ENCODE data around the gene KRT8.

Gene KRT8

DNA sequence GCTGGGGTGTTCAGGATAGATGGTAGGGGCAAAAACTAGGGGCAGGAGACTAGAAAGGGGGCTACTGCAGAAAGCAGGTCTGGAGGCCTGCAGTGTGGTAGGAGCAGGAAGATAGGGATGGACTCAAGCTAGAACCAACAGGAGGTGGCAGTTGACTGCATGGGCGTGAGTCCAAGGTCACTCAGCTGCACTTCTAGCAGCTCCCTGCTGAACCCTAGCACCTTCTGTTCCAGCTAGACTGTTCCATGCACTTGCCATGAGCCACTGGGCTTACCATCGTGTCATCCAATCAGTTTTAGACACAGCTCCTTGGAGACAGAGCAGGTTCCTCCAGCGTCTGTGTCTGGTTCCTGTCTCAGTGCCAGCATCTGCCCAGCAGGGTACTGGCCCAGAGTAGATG, 11.3 kb upstream of the KRT8 start:
- H3K4me3 ChIP-seq (ENCODE audit: low read depth, low read length), result no peak overlapping the region
- TF ChIP-seq, protein P1, sequence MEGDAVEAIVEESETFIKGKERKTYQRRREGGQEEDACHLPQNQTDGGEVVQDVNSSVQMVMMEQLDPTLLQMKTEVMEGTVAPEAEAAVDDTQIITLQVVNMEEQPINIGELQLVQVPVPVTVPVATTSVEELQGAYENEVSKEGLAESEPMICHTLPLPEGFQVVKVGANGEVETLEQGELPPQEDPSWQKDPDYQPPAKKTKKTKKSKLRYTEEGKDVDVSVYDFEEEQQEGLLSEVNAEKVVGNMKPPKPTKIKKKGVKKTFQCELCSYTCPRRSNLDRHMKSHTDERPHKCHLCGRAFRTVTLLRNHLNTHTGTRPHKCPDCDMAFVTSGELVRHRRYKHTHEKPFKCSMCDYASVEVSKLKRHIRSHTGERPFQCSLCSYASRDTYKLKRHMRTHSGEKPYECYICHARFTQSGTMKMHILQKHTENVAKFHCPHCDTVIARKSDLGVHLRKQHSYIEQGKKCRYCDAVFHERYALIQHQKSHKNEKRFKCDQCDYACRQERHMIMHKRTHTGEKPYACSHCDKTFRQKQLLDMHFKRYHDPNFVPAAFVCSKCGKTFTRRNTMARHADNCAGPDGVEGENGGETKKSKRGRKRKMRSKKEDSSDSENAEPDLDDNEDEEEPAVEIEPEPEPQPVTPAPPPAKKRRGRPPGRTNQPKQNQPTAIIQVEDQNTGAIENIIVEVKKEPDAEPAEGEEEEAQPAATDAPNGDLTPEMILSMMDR (conservative IDR thresholded peaks at IDR 0.05; ENCODE audit: low read depth, low read length), result no peak
- DNase-seq (ENCODE audit: low read depth), result no peak

GRCh38 chr12:52915637-52916036, 10.8 kb upstream of the KRT8 start:
- TF ChIP-seq, protein P1 (conservative IDR thresholded peaks at IDR 0.05; ENCODE audit: low read depth, low read length), result no peak
- DNase-seq (ENCODE audit: low read depth), result no peak
- no peak overlapping the region for H3K4me3 ChIP-seq (ENCODE audit: low read depth, low read length)

DNA sequence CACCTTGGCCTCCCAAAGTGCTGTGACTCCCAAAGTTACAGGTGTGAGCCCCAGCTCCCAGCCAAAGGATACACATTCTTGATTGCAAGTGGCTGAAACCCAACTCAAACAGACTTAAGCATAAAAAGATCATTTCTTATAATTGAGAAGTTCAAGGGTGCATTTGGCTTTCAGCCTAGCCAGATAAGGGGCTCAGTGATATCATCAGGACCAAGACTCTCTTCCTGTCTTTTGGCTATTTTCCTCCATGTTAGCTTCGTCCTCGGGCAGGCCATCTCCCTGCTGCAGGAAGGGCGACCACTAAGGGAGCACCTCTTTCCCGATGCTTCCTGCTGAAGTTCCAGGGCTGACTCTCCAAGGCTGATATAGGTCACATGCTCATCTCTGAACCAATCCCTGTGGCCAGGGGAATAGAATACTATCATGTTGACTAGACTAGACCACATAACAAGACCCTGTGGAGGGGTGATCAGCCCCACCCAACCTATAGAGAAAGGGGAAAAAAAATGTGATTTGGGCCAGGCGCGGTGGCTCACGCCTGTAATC, 9.8 kb upstream of the KRT8 start:
- no peak for DNase-seq (ENCODE audit: low read depth)
- TF ChIP-seq, protein P1 (conservative IDR thresholded peaks at IDR 0.05; ENCODE audit: low read depth, low read length), result no peak
- H3K4me3 ChIP-seq (ENCODE audit: low read depth, low read length), result no peak overlapping the region

DNA sequence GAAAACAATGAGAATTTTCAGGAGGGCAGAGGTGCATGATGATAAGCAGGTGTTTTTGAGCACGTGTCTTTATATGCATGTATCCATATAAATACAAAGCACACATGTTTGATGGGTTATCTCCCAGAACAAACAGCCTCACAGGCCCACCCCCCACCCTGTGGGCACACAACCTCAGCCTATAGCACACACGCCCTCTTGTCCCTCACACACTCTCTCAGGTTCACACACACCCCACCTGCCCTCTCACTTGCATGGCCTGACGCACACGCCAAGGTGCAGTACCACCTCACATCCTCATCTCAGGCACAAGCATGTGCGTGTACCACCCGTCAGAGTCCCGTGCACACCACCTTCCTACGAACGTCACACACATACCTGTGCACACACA, 8.6 kb upstream of the KRT8 start:
- H3K4me3 ChIP-seq (ENCODE audit: low read depth, low read length), result no peak overlapping the region
- TF ChIP-seq, protein P1 (conservative IDR thresholded peaks at IDR 0.05; ENCODE audit: low read depth, low read length), result no peak
- DNase-seq (ENCODE audit: low read depth), result no peak

- H3K4me3 ChIP-seq (ENCODE audit: low read depth, low read length), result no peak overlapping the region
- TF ChIP-seq, protein P1 (conservative IDR thresholded peaks at IDR 0.05; ENCODE audit: low read depth, low read length), result no peak
- DNase-seq (ENCODE audit: low read depth), result no peak
Measured at GRCh38 chr12:52912711-52913430, 8.0 kb upstream of the KRT8 start.

- H3K4me3 ChIP-seq (ENCODE audit: low read depth, low read length), result no peak overlapping the region
- TF ChIP-seq, protein P1 (conservative IDR thresholded peaks at IDR 0.05; ENCODE audit: low read depth, low read length), result no peak
- no peak for DNase-seq (ENCODE audit: low read depth)
Measured at GRCh38 chr12:52910248-52910883, 5.5 kb upstream of the KRT8 start.
